Loucy (cell line): Measurements from ENCODE around the gene SST.

Experiments
- H2AFZ ChIP-seq: fragments of 200-600 bp; sonication (generic); 2 replicates; pipeline ENCODE4 v1.6.0; 2016; ENCODE audit warnings: antibody characterized with exemption, mild to moderate bottlenecking, low read length, moderate library complexity
- H3F3A ChIP-seq: fragments of 200-600 bp; 2 replicates; pipeline ENCODE4 v1.6.0; 2016; ENCODE audit warnings: antibody characterized with exemption, low read depth, mild to moderate bottlenecking
- H3K27me3 ChIP-seq: fragments of 200-600 bp; sonication (generic); 2 replicates; pipeline ENCODE4 v1.6.1; 2014; ENCODE audit warnings: low read length, mild to moderate bottlenecking; ENCODE audit not compliant: insufficient read depth, poor library complexity, severe bottlenecking
- H3K36me3 ChIP-seq: fragments of 200-600 bp; sonication (generic); 2 replicates; pipeline ENCODE4 v1.6.1; 2016; ENCODE audit warnings: low read length; ENCODE audit not compliant: insufficient read depth
- H3K4me1 ChIP-seq: fragments of 200-600 bp; sonication (generic); 2 replicates; pipeline ENCODE4 v1.5.1; 2014; ENCODE audit warnings: low read length, mild to moderate bottlenecking; ENCODE audit not compliant: insufficient read depth, poor library complexity, severe bottlenecking
- H3K4me2 ChIP-seq: fragments of 200-600 bp; sonication (generic); 2 replicates; pipeline ENCODE4 v1.6.0; 2014; ENCODE audit warnings: antibody characterized with exemption, low read length, low read depth, mild to moderate bottlenecking; ENCODE audit not compliant: poor library complexity, severe bottlenecking
- H3K4me3 ChIP-seq: fragments of 200-600 bp; sonication (generic); 2 replicates; pipeline ENCODE4 v1.5.1; 2014; ENCODE audit warnings: low read length, mild to moderate bottlenecking, mixed read lengths; ENCODE audit not compliant: poor library complexity, severe bottlenecking
- H3K79me2 ChIP-seq: fragments of 200-600 bp; sonication (generic); 2 replicates; pipeline ENCODE4 v1.6.1; 2014; ENCODE audit warnings: low read length; ENCODE audit not compliant: insufficient read depth
- H3K9ac ChIP-seq: fragments of 200-600 bp; sonication (generic); 2 replicates; pipeline ENCODE4 v1.6.0; 2014; ENCODE audit warnings: mild to moderate bottlenecking, low read depth, low read length, moderate library complexity; ENCODE audit not compliant: poor library complexity, severe bottlenecking
- H3K9me2 ChIP-seq: fragments of 200-600 bp; sonication (generic); replicated peaks from 2 replicates; pipeline ENCODE4 v1.6.1; 2016; ENCODE audit warnings: low read depth, low read length, mixed read lengths
- H3K9me3 ChIP-seq: fragments of 200-600 bp; sonication (generic); 2 replicates; pipeline ENCODE4 v1.6.1; 2014; ENCODE audit warnings: mild to moderate bottlenecking, antibody characterized with exemption, low read length, low read depth; ENCODE audit not compliant: insufficient read depth
- H4K20me1 ChIP-seq: fragments of 200-600 bp; sonication (generic); 2 replicates; pipeline ENCODE4 v1.6.0; 2014; ENCODE audit warnings: antibody characterized with exemption, low read length, mild to moderate bottlenecking; ENCODE audit not compliant: insufficient read depth, poor library complexity, severe bottlenecking
- EZH2phosphoT487 ChIP-seq: fragments of 200-600 bp; IDR thresholded peaks from 2 replicates; pipeline ENCODE4 v1.6.1; 2018; ENCODE audit warnings: antibody characterized with exemption, mild to moderate bottlenecking, moderate library complexity, borderline replicate concordance
- TF ChIP-seq, protein P1 (sequence below): fragments of 200-600 bp; sonication (generic); conservative IDR thresholded peaks from 2 replicates; pipeline ENCODE4 v1.5.1; 2014; ENCODE audit warnings: mild to moderate bottlenecking, antibody characterized with exemption, low read length

The SST gene

DNA sequence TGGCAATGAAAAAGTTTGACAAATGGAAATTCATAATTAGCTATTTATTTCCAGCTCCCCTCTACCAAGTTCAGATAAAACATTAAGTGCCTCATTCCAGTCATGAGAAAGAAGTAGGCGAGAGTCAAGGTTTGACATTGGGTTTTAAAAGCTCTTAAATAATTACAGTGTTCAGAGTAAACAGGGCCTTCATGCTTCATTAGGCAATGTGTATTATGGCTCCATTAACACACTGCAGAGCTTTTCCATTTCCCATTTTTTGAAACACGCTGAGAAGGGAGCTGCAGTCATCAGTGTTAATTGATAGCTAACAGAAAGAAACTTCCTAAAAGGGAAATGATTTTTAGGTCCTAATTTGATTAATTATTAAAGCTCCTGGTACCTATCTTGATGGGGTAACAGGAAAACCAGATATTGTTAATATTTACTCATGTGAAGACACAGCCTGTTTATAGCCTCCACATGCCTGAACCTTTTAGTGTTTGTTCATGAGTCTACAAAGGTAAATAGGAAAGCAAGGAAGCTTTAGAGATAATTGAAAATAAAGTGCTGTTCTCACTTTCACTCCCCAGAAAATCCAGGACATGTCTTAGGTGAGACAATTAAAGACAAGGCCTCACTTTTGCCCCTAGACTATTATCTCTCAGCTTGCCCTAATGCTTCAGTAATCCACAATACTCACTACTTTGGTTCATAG is 28.7 kb downstream of the SST start:
- no peak overlapping the region for H3K4me2 ChIP-seq
- no peak overlapping the region for H2AFZ ChIP-seq
- H3K36me3 ChIP-seq, result no peaks in the 10 kb centered on the region
- H3K79me2 ChIP-seq, result no peaks in the 10 kb centered on the region
- no peak overlapping the region for H3K9ac ChIP-seq
- no peaks in the 10 kb centered on the region for H4K20me1 ChIP-seq
- no peaks in the 10 kb centered on the region for H3K27me3 ChIP-seq
- TF ChIP-seq, protein P1, sequence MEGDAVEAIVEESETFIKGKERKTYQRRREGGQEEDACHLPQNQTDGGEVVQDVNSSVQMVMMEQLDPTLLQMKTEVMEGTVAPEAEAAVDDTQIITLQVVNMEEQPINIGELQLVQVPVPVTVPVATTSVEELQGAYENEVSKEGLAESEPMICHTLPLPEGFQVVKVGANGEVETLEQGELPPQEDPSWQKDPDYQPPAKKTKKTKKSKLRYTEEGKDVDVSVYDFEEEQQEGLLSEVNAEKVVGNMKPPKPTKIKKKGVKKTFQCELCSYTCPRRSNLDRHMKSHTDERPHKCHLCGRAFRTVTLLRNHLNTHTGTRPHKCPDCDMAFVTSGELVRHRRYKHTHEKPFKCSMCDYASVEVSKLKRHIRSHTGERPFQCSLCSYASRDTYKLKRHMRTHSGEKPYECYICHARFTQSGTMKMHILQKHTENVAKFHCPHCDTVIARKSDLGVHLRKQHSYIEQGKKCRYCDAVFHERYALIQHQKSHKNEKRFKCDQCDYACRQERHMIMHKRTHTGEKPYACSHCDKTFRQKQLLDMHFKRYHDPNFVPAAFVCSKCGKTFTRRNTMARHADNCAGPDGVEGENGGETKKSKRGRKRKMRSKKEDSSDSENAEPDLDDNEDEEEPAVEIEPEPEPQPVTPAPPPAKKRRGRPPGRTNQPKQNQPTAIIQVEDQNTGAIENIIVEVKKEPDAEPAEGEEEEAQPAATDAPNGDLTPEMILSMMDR, result no peak
- no peak for TF ChIP-seq EZH2phosphoT487
- H3K4me1 ChIP-seq, result no peaks in the 10 kb centered on the region
- H3K9me2 ChIP-seq, result no peaks in the 10 kb centered on the region
- no peaks in the 10 kb centered on the region for H3F3A ChIP-seq
- H3K9me3 ChIP-seq, result no peaks in the 10 kb centered on the region
- no peak overlapping the region for H3K4me3 ChIP-seq

DNA sequence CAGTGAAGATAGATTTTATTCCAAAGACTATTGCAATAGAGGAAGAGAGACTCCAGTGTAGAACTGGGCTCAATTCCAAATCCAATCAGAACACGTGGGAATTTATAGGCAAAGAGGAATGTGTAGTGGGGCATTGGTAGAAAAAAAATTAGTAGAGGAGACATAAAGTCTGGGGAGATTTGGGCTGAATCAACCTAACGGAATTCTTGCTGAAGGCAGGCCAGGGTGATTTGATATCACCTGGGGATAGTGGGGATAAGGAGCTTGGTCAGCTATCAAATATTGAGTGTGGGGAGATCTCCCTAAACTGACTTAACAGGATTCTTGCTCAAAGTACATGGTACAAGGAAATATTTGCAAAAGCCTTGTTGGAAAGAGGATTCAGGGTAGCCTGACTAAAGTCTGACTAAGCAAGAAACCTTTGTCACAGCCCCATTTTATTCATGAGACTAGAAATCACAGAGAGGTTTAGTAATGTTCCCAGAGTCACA is 29.6 kb downstream of the SST start:
- no peak overlapping the region for H3K4me3 ChIP-seq

DNA sequence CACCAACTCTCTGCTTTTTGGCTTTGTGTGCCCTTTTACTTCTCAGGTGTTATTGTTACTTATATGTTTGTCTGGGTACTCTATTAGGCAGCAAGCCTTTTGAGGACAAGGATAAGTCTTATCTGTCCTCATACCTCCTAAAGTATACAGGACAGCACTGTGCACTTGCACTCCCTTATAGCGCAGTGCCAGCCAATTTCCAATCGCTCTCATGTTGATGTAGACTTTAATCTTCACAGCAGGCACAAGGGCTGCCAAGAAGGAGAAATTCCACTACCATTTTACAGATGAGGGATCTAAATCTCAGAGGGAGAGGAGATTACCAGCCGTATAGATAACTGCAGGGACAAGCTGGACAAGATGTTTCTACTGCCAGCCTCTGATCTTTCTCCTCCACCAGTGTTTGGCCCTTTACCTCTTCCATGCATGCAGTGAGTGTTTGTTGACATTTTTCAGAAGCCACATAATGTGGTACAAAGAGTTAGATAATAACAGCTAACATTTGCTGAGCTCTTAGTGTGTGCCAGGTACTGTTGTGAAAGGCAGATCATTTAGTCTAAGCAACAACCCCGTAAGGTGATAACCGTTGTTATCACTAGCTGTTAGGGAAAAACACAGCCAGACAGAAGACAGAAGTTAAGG is 30.1 kb downstream of the SST start:
- H4K20me1 ChIP-seq, result no peaks in the 10 kb centered on the region
- no peak overlapping the region for H3K4me3 ChIP-seq
- H3K4me1 ChIP-seq, result no peaks in the 10 kb centered on the region
- no peak overlapping the region for H3K9ac ChIP-seq
- no peak for TF ChIP-seq EZH2phosphoT487
- TF ChIP-seq, protein P1, result no peak
- no peak overlapping the region for H2AFZ ChIP-seq
- no peak overlapping the region for H3K4me2 ChIP-seq
- H3K27me3 ChIP-seq, result no peaks in the 10 kb centered on the region
- no peaks in the 10 kb centered on the region for H3K79me2 ChIP-seq
- no peaks in the 10 kb centered on the region for H3K9me3 ChIP-seq
- H3K36me3 ChIP-seq, result no peaks in the 10 kb centered on the region
- no peaks in the 10 kb centered on the region for H3K9me2 ChIP-seq
- H3F3A ChIP-seq, result no peaks in the 10 kb centered on the region

More for the DNA sequence above, 29.6 kb downstream of the SST start:
- no peak for TF ChIP-seq EZH2phosphoT487
- TF ChIP-seq, protein P1, result no peak
- no peaks in the 10 kb centered on the region for H3K9me2 ChIP-seq
- H3K9me3 ChIP-seq, result no peaks in the 10 kb centered on the region
- H3K4me1 ChIP-seq, result no peaks in the 10 kb centered on the region
- no peaks in the 10 kb centered on the region for H3F3A ChIP-seq
- no peak overlapping the region for H2AFZ ChIP-seq
- H4K20me1 ChIP-seq, result no peaks in the 10 kb centered on the region
- no peaks in the 10 kb centered on the region for H3K36me3 ChIP-seq
- no peak overlapping the region for H3K9ac ChIP-seq
- no peak overlapping the region for H3K4me2 ChIP-seq
- H3K79me2 ChIP-seq, result no peaks in the 10 kb centered on the region
- H3K27me3 ChIP-seq, result no peaks in the 10 kb centered on the region
